Neuronal stem cell (in vitro differentiated cells): ENCODE measurements around the gene SLCO3A1.
"Not testable (repeated sequence)": the region's sequence is repeated elsewhere in the genome, so short reads cannot be mapped to it uniquely, and the experiment has no call there.

Experiments used
- DNase-seq: peaks from one replicate; pipeline ENCODE4 v3.0.0-alpha.2; 2013; ENCODE audit warnings: low spot score
- H2AFZ ChIP-seq: one replicate; pipeline ENCODE4 v1.6.1; 2013; ENCODE audit warnings: mild to moderate bottlenecking, low read length, inconsistent platforms
- H2AK5ac ChIP-seq: 2 replicates; pipeline ENCODE4 v1.6.1; 2013; ENCODE audit warnings: low read depth, mild to moderate bottlenecking, inconsistent platforms, low read length, moderate library complexity, mixed read lengths
- H2BK120ac ChIP-seq: 2 replicates; pipeline ENCODE4 v1.6.1; 2013; ENCODE audit warnings: low read depth, mild to moderate bottlenecking, inconsistent platforms, low read length, moderate library complexity, mixed read lengths
- H2BK12ac ChIP-seq: one replicate; pipeline ENCODE4 v1.6.1; 2013; ENCODE audit warnings: low read length, inconsistent platforms
- H2BK15ac ChIP-seq: 2 replicates; pipeline ENCODE4 v1.6.1; 2013; ENCODE audit warnings: mild to moderate bottlenecking, low read length, inconsistent platforms, mixed read lengths
- H2BK5ac ChIP-seq: one replicate; pipeline ENCODE4 v1.6.1; 2013; ENCODE audit warnings: inconsistent platforms, mild to moderate bottlenecking, low read length, moderate library complexity
- H3K14ac ChIP-seq: one replicate; pipeline ENCODE4 v1.6.1; 2013; ENCODE audit warnings: low read length, inconsistent platforms
- H3K18ac ChIP-seq: 2 replicates; pipeline ENCODE4 v1.6.1; 2013; ENCODE audit warnings: low read length, inconsistent platforms
- H3K23ac ChIP-seq: 2 replicates; pipeline ENCODE4 v1.6.1; 2013; ENCODE audit warnings: low read depth, mild to moderate bottlenecking, mixed read lengths, low read length, inconsistent platforms; ENCODE audit not compliant: poor library complexity
- H3K27ac ChIP-seq: replicated peaks from 3 replicates; pipeline ENCODE4 v1.5.1; 2013; ENCODE audit warnings: low read length, inconsistent platforms
- H3K27me3 ChIP-seq, 3 experiments: 2 replicates each; pipeline ENCODE4 v1.6.1; 2013; ENCODE audit warnings: low read length in 3 of 3, mild to moderate bottlenecking in 2 of 3, inconsistent platforms in 1 of 3, low read depth in 1 of 3, mixed read lengths in 1 of 3, moderate library complexity in 1 of 3; ENCODE audit not compliant: control insufficient read depth in 3 of 3, insufficient read depth in 3 of 3
- H3K36me3 ChIP-seq, 2 donors: replicated peaks in 1 of 2; 2 replicates each; pipeline ENCODE4 v1.6.1; 2013; ENCODE audit warnings: low read length in 2 of 2; ENCODE audit not compliant: control insufficient read depth in 2 of 2, insufficient read depth in 2 of 2
- H3K4ac ChIP-seq: 2 replicates; pipeline ENCODE4 v1.6.1; 2013; ENCODE audit warnings: inconsistent platforms, mild to moderate bottlenecking, low read length, moderate library complexity
- H3K4me1 ChIP-seq, 2 donors: 1 replicate in 1 of 2; 2 replicates in 1 of 2; pipeline ENCODE4 v1.6.1; 2013; ENCODE audit warnings: low read length in 2 of 2, low read depth in 1 of 2; ENCODE audit not compliant: control insufficient read depth in 2 of 2, insufficient read depth in 1 of 2
- H3K4me2 ChIP-seq: one replicate; pipeline ENCODE4 v1.6.1; 2013; ENCODE audit warnings: mild to moderate bottlenecking, low read length, inconsistent platforms; ENCODE audit not compliant: insufficient read depth, poor library complexity, severe bottlenecking
- H3K4me3 ChIP-seq, 2 donors: 2 replicates each; pipeline ENCODE4 v1.5.1; 2013; ENCODE audit warnings: low read length in 2 of 2, mild to moderate bottlenecking in 2 of 2, inconsistent platforms in 1 of 2, moderate library complexity in 1 of 2
- H3K79me1 ChIP-seq: one replicate; pipeline ENCODE4 v1.6.1; 2013; ENCODE audit warnings: low read depth, mild to moderate bottlenecking, inconsistent platforms, low read length, moderate library complexity
- H3K9ac ChIP-seq: one replicate; pipeline ENCODE4 v1.6.1; 2013; ENCODE audit warnings: mild to moderate bottlenecking, low read depth, low read length, inconsistent platforms; ENCODE audit not compliant: poor library complexity
- H3K9me3 ChIP-seq, 2 donors: replicated peaks in 1 of 2; 2 replicates each; pipeline versions ENCODE3 to v1.6.1; 2013; ENCODE audit warnings: low read length in 2 of 2, mild to moderate bottlenecking in 2 of 2, inconsistent platforms in 1 of 2, low read depth in 1 of 2, mixed read lengths in 1 of 2, moderate library complexity in 1 of 2; ENCODE audit not compliant: control insufficient read depth in 2 of 2, insufficient read depth in 1 of 2
- H4K8ac ChIP-seq: one replicate; pipeline ENCODE4 v1.6.1; 2013; ENCODE audit warnings: low read depth, mild to moderate bottlenecking, inconsistent platforms, low read length, moderate library complexity
- H4K91ac ChIP-seq: one replicate; pipeline ENCODE4 v1.6.1; 2013; ENCODE audit warnings: low read length, low read depth, mild to moderate bottlenecking, inconsistent platforms; ENCODE audit not compliant: poor library complexity
- WGBS, 2 donors: extraction: QIAGEN DNeasy Blood & Tissue Kit; methylation state at CpG; one replicate each; pipeline ENCODE4 v1.1.7; 2013; ENCODE audit warnings: missing lambda C conversion rate in 2 of 2, mixed read lengths in 1 of 2; ENCODE audit not compliant: insufficient read length in 2 of 2, insufficient replicate concordance in 1 of 2; ENCODE audit errors: extremely low coverage in 2 of 2; 5-methylcytosine and 5-hydroxymethylcytosine counted together

Gene SLCO3A1

DNA sequence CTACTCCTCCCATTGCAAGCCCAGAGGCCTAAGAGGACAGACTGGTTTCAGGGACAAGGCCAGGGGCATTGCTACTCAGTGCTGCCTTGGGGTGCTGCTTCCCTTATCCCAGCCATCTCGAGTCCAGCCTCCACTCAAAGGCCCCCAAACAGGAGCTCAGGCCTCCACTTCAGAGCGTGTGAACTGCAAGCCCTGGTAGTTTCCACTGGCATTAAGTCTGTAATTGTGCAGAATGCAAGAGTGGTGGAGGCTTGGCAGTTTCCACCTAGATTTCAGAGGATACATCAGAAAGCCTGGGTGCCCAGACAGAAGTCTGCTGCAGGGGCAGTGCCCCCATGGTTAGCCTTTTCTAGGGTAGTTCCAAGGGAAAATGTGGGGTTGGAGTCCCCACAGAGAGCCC is 347.4 kb downstream of the SLCO3A1 start:
- H3K9ac ChIP-seq = no peak overlapping the region
- no peaks in the 10 kb centered on the region for H3K27me3 ChIP-seq
- peaks cover 2% of the 10 kb centered on the region for H3K79me1 ChIP-seq
- no peak overlapping the region for H3K4ac ChIP-seq
- H3K36me3 ChIP-seq = no peaks in the 10 kb centered on the region
- H2BK15ac ChIP-seq = no peak overlapping the region
- H3K23ac ChIP-seq = no peak overlapping the region
- peaks cover 0 to 13% of the 10 kb centered on the region in 2 donors for H3K4me1 ChIP-seq
- no peak overlapping the region for H2BK5ac ChIP-seq
- H3K9me3 ChIP-seq = no peaks in the 10 kb centered on the region
- no peak overlapping the region for H3K4me3 ChIP-seq
- WGBS, 2 donors = no CpG with 5 or more reads among the region's 2 CpGs
- H3K27ac ChIP-seq = no peak overlapping the region
- H2AK5ac ChIP-seq = no peak overlapping the region
- H2AFZ ChIP-seq = no peak overlapping the region
- no peak overlapping the region for H2BK120ac ChIP-seq
- H2BK12ac ChIP-seq = no peak overlapping the region
- no peak overlapping the region for H4K8ac ChIP-seq
- H3K18ac ChIP-seq = peak overlapping the region; percentile 17
- DNase-seq = no peak
- peak overlapping the region; percentile 71 for H3K14ac ChIP-seq
- no peak overlapping the region for H4K91ac ChIP-seq
- H3K4me2 ChIP-seq = no peak overlapping the region

DNA sequence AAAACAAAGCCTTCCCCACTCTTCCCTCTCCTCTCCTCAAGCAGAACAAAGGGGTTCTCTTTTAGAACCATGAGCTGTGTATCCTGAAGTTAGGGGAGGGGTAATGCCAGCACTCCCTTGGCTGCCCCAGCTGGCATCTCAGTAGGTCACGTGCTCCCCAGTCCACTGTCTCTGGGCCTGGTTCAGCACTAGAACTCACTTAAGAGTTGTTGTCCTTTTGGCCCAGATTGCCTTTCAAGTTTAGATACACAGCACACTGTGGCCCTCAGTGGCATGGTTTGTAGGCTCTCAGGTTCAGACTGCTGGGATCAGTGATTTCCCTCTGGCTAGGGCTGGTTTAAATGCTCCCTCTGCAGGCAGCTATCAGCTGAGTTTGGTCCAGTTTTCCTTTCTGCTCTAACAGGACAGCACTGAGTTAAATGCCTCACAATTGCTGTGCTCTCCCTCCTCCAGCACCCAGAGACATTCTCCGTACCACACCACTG is 351.8 kb downstream of the SLCO3A1 start:
- Histone ChIP-seq H3K4me2 (no peak overlapping the region), H2AK5ac (no peak overlapping the region), H3K14ac (no peak overlapping the region), H3K4me3 (no peak overlapping the region), H3K9me3 (no peaks in the 10 kb centered on the region), H3K9ac (no peak overlapping the region), H3K18ac (no peak overlapping the region), H2BK120ac (no peak overlapping the region), H2BK5ac (no peak overlapping the region), H3K27ac (no peak overlapping the region), H3K36me3 (no peaks in the 10 kb centered on the region), H4K91ac (no peak overlapping the region), H3K79me1 (peaks cover 2% of the 10 kb centered on the region), H3K4ac (no peak overlapping the region), H2BK12ac (no peak overlapping the region), H3K27me3 (no peaks in the 10 kb centered on the region), H2BK15ac (no peak overlapping the region), H4K8ac (no peak overlapping the region), H3K23ac (no peak overlapping the region), H3K4me1 (peaks cover 0 to 5% of the 10 kb centered on the region in 2 donors), H2AFZ (no peak overlapping the region)
- no peak for DNase-seq
- WGBS, 2 donors = no CpG with 5 or more reads among the region's 2 CpGs

- H2BK120ac ChIP-seq, H3K4me2 ChIP-seq, H3K36me3 ChIP-seq, H4K91ac ChIP-seq, H4K8ac ChIP-seq, DNase-seq, H3K4me3 ChIP-seq, H2BK15ac ChIP-seq, H3K18ac ChIP-seq, H3K27ac ChIP-seq, H3K4ac ChIP-seq, H2BK5ac ChIP-seq, H3K14ac ChIP-seq, H2AFZ ChIP-seq, H3K79me1 ChIP-seq, H3K27me3 ChIP-seq, H3K4me1 ChIP-seq, H3K9me3 ChIP-seq, H2BK12ac ChIP-seq, H2AK5ac ChIP-seq, H3K23ac ChIP-seq, H3K9ac ChIP-seq: not testable (repeated sequence)
- WGBS, 2 donors = no CpG with 5 or more reads among the region's 6 CpGs
These were observed 354.1 kb downstream of the SLCO3A1 start for GRCh38 chr15:92207601-92208000.
